Ramos (cell line): ENCODE data around the gene CCSER1.
"Not testable (repeated sequence)": the region's sequence is repeated elsewhere in the genome, so short reads cannot be mapped to it uniquely, and the experiment has no call there.

ENCODE experiments used
- in situ Hi-C: fragments of 300-500 bp; cut with MboI; formaldehyde crosslinking; loops from one replicate; pipeline ENCODE4 v1.14.3; 2022; ENCODE audit warnings: low sequenced_read_pairs; ENCODE audit not compliant: unreplicated experiment

Gene CCSER1

DNA sequence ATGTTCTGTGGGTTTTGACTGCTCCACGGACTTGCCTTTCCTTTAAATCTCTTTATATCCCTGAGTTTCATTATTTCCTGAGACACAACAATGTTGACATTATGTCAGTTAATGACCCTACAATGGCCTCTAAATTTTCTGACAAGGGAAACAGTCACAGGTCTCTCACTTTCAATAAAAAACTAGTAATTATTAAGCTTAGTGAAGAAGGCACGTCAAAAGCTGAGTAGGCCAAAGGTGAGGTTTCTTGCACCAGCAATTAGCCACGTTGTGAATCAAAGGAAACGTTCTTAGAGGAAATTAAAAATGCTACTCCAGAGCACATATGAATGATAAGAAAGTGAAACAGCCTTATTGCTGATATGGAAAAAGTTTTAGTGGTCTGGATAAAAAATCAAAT, 1246.4 kb downstream of the CCSER1 start:
- in situ Hi-C loops: no loop called here

DNA sequence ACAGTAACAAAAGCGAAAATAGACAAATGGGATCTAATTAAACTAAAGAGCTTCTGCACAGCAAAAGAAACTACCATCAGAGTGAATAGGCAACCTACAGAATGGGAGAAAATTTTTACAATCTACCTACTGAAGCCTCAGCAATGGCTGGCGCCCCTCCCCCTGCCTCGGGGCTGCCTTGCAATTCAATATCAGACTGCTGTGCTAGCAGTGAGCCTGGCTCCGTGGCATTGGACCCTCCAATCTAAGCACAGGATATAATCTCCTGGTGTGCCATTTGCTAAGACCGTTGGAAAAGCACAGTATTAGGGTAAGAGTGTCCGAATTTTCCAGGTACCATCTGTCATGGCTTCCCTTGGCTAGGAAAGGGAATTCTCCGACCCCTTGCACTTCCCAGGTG, 1278.2 kb downstream of the CCSER1 start:
- in situ Hi-C loops: not testable (repeated sequence)

DNA sequence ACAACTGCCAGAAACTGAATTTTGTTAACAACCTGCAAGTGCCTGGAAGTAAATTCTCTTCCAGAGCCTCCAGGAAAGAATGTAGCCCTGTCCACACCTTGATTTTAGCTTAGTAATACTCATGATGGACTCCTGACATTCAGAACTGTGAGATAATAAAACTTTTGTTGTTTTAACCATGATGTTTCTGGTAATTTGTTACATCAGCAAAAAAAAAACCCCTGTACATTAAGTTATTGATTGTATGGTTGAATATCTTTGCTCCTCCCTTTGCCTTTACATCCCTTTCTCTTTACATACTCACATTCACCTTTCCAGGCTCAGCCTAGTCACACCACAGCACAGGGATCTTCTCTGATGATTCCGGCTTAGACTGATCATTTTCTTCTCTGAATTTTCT, 1294.8 kb downstream of the CCSER1 start:
- in situ Hi-C loops: no loop called here

DNA sequence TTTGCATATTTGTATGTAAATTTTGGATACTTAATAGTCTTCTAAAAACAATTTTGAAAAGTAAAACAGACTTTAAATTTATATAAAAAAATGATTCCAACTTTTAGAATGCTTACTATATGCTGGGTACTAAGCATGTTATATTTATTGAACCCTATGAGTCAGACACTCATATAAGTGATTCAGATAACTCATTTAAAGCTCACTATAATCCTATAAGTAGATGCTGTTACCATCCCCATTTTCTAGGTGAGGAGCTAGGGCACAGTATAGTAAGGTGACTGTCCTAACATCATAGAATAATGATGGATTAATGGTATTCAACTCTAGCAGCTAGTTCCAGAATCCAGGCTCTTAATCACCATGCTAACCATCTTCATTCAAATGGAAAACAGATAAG, 1299.5 kb downstream of the CCSER1 start:
- in situ Hi-C loops: no loop called here

DNA sequence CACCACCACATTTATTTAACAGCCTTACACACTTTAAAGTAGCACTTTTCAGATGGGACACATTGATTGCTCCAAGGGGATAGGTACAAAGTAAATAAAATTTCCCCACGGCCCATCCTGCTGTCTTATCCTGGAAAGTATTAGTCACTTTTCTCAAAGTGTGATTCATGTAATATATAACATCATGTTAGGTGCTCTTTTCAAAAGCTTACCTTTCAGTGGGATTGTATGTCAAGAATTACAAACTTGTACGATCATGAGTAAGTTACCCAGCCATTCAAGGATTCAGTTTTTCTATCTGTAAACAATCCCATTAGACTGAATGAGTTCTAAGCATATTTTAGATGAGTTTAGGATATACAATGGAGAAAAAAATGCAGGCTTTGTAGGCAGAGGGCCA, 1300.0 kb downstream of the CCSER1 start:
- in situ Hi-C loops: no loop called here

DNA sequence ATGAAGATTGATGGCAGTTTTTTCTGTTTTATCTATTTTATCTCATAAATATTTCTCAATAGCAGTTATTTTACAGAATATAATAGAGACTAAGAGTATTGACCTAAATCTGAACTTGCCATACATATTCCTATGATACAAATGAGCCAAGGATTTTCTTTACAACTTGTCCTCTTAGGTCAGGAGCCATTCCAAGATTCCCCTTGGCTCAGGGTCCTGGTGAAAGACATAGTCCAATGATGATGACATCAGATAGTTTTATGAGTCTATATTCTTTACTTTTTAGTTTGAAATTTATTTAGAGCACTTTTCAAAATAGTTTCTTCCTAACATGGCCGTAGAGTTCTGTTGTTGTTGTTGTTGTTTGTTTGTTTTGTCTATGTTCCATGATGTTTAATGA, 1307.4 kb downstream of the CCSER1 start:
- in situ Hi-C loops: no loop called here

DNA sequence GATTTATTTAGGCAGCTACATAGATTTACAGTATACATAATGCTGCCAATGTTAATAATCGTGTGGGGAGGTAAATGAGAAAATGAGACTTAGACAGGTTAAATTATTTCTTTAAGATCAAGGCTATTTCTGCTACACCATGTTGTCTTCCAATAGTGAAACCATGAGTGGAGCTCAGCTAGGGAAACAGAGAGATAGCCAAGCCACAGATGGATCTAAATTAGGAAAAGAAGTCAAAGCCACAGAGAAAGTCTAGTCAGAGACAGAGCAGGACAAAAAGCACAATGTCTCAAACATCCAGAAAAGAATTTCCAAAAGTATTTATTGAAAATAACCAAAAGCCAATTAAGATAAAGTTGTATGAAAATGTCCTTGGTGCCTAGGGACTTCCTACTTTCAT, 1309.4 kb downstream of the CCSER1 start:
- in situ Hi-C loops: no loop called here

DNA sequence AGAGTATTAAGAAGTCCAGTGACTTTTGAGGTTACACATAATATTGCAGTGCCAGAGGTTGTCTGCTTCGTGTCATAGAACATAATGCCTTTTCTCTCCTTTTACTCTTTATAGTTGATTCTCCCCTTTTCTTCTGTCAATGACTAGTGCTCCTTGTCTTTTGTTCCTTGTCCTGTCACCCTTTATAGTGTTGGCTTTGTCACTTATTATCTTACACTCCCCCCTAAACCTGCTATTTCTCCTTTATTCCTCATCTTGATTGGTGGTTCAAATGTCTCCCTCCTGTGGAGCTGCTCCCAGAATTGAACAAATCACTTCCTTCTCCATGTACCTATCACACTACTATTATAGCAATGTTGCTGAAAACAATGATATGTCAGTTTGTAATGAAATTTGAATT, 1320.0 kb downstream of the CCSER1 start:
- in situ Hi-C loops: no loop called here

DNA sequence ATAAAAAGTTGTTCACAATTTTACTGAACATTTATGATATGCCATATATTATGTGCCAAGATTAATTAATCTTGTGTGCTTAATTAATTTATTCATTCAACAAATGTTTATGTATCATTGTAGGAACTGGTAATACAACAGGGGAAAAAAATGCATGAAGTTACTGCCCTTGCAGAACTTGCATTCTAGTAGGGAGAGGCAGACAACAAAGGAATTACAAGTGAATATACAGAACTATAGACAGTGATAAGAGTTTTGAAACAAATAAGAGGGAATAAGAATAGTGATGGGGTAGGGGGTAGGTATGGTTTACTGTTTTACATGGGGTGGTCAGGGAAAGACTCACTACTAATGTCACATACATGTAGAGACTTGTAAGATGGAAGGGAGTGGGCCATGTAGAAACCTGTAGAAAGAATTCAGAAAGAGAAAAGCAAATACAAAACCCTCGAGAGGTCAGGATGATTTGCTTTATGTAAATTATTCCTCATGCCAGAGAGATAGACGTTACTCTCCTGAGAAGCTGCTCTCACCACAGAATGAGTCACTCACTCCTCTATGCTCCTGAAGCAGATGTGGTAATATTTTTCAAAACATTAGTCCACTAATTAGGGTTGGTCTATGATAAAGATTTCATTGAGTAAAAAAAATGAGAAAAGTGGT, 1321.6 kb downstream of the CCSER1 start:
- in situ Hi-C loops: no loop called here

DNA sequence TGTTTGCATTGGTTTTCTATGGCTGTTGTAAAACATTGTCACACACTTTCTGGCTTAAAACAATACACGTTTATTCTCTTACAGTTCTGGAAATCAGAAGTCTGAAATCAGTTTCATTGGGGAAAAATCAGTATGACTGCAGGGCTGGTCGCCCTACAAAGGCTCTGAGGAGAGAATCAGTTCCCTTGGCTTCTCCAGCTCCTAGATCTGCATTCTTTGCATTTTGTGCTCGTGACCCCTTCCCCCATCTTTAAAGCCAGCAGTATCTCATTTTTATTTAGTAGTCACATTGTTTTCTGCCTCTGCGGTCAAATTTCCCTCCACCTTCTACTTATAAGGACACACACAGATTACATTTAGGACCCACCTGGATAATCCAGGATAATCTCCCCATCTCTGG, 1326.9 kb downstream of the CCSER1 start:
- in situ Hi-C loops: no loop called here

DNA sequence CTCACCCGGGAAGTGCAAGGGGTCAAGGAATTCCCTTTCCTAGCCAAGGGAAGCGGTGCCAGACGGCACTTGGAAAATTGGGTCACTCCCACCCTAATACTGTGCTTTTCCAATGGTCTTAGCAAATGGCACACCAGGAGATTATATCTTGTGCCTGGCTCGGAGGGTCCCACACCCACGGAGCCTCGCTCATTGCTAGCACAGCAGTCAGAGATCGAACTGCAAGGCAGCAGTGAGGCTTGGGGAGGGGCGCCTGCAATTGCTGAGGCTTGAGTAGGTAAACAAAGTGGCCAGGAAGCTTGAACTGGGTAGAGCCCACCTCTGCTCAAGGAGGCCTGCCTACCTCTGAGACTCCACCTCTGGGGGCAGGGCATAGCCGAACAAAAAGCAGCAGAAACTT, 1335.4 kb downstream of the CCSER1 start:
- in situ Hi-C loops: not testable (repeated sequence)

DNA sequence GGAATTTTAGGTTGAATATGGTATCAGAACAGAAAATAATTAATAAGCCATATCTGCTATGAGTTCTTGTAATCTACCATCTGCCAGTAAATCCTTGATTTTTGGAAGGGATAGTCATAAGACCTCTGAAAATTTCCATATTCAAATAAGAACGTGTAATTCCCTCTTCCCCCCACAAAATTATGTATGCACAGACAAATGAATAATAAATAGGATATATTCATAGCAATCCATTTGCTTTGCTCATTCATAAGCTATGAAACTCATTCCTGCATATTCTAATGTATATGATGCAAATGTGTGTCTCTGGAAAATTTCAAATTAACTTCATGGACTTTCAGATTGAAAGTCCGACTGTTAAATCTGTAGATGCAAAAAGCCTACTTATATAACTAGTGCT, 1343.5 kb downstream of the CCSER1 start:
- in situ Hi-C loops: no loop called here

DNA sequence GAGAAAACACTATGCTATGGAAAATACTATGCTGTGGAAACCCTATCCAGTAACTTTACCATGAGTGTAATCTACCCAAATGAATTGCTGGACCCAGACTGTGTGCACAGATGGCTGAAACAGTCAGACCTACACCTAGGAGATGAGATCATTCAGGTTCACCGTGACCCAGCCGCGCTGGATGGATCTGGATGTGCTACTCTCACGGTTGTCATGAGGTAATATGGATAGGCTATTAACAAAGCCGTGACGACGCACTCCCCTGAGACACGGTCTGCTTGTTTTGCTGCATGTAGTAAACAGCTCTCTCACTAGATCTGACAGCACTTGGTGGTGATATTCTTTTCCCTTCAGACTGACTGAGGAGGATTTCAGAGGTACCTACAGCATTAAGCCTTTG, 1344.1 kb downstream of the CCSER1 start:
- in situ Hi-C loops: no loop called here

DNA sequence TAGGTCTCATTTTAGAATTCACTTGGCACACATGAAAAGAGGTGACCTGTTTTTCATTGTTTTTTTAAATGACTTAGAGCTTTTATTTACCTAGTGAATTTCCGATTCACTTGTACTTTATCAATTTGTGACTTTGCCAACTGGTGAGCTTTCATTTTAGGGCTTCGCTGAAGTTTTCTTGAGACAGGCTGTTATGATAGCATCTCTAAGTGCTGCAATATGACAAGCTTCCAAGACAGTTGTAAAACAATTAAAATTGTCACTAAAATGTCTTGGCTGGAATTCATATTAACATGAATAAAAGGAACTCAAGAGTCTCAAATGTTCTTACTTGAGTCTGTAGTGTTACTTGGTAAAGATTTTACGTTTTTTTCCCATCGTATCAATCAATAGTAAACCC, 1344.9 kb downstream of the CCSER1 start:
- in situ Hi-C loops: no loop called here

DNA sequence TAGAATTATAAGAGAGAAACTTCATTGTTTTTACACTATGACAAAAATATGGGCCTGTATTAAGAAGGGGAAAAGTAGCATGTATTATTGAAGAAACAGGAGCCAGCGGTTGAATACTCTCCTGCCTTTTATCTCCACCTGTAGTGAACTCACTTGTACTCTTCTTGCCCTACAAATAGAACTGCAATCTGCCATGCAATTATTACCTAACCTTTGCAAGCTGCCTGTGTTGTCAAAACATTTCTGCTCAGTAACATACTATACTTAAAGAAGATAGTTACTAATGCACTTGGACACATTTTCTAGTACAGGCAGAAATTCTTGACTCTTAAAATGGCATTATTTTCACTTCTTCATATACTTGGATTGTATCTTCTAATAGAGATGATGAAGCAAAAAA, 1358.2 kb downstream of the CCSER1 start:
- in situ Hi-C loops: no loop called here

DNA sequence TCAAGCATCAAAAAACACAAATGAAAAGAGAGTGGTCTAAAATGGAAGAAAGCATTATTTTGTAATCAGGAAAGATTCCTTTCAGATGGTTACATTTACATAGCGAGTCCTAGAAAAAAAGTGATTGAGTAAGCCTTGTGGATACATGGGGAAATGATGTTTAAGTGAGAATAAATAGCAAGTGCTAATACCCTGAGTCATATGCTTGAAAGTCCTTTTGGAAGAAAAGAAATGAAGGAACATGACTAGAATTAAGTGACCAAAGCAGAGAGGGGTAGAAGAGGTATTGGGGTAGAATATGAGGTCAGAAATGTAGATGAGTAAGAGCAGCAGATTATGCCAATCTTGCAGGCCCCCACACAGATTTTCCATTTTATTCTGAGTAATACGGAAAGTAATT, 1361.8 kb downstream of the CCSER1 start:
- in situ Hi-C loops: no loop called here

DNA sequence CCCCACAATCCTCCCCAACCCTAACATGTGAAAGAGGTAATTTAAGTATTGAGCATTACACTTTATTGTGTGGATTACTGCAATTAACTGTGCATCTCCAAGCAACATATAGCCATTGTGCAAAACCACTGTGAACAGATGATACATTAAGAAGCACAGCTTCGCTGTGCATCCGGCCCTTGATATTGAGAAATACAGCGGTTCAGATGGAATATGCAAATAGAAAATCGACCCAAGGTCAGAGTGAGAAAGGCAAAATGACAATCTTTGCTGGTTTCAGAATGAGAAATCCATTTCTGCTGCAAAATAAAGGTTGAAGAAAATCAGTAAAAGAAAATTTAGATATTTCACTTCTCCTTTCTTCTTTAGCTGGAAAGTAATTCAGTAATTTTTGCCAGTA, 1370.7 kb downstream of the CCSER1 start:
- in situ Hi-C loops: no loop called here

DNA sequence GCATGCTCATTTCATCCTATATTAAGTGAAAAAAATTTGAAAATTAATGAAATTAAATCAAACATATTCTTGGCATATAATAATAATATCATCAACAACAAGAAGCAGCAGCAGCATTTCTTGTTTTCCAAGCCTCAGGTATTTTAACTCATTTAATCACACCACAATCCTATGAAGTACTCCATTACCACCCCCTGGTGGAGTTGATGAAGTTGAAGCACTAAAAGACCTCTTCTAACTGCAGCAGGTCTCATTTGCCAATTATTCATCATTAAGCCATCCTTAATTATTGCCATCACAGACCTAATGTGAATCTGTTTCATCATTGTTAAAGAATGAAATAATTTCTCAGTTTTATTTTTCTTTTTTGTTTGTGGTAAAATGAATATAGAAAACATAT, 1375.2 kb downstream of the CCSER1 start:
- in situ Hi-C loops: no loop called here

DNA sequence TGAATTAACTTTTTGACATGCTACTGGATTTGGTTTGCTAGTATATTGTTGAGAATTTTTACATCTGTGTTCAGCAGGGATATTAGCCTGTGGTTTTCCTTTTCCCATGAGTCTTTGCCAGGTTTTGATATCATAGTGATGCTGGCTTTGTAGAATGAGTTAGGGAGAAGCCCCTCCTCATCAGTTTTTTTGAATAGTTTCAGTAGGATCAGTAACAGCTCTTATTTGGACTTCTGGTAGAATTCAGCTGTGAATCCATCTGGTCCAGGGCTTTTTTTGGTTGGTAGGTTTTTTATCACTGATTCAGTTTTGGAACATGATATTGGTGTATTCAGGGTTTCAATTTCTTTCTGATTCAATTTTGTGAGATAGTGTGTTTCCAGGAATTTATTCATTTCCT, 1386.1 kb downstream of the CCSER1 start:
- in situ Hi-C loops: no loop called here

DNA sequence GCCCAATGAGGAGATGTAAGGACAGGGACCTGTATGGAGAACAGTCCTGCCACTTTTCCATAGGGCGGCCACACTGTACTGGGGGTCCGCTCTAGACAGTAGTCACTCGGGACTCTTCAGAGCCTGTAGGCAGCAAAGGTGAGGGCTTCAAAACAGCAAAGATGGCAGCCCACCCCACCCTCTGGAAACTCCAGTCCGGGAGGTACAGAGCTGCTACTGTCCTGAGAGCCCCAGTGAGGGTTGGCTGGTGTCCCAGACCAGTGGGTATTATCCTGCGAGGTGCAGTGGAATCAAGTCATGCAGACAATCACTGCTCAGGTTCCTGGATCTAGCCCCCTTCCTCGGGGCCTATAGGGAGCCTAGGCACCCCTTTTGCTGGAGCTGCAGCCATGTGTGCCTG, 1392.0 kb downstream of the CCSER1 start:
- in situ Hi-C loops: no loop called here

DNA sequence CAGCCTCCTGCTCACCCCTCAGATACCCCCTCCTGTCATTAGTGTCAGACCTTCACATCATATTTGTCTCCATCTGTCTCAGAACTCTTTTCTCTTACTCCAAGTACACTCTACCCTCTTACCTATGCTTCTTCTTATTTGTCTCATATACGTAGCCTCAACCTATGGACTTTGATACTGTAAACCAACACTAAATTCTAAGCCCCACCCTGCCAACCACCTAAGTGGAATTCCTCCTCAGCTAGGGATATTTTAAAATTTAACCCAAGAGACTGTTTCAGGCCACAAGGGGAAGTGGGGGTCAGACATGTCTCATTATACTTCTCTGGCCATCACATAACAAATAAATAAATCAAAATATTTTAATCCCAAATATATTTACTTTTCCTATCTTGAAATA, 1398.4 kb downstream of the CCSER1 start:
- in situ Hi-C loops: no loop called here

DNA sequence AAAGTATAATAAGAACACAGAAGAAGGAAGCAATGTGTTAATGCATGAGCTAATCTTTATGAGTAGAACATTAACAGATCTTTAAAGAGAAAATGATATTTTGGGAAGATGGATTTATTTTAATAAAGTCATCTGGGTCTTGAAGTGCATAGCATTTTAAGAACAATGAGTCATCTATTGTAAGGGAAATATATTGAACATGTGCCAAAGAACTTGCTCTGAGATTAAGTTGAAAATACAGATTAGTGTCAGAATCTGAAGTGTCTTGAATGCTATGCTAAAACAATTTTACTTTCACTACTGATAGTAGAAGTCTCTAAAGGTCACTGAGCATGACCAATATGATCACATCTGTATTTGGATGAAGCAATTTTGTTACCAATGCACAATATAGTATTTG, 1399.9 kb downstream of the CCSER1 start:
- in situ Hi-C loops: no loop called here

DNA sequence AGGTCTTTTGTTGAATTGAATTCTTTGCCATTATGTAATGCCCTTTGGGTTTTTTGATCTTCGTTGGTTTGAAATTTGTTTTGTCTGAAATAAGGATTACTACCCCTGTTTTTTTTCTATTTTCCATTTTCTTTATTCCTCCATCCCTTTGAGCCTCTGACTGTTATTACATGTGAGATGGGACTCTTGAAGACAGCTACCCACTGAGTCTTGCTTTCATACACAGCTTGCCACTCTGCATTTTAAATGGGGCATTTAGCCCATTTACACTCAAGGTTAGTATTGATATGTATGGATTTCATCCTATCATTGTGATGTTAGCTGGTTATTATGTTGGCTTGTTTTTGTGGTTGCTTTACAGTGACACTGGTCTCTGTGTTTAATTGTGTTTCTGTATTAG, 1440.4 kb downstream of the CCSER1 start:
- in situ Hi-C loops: no loop called here
